ENCODE data around the gene SH3RF3. TPM values are rescaled to one million over a fixed set of nuclear protein-coding genes. Genes with fewer than 3 reads are reported as not detected.

Gene SH3RF3
- total RNA-seq, 1 experiment from 2014 or later: 4.9 TPM

DNA sequence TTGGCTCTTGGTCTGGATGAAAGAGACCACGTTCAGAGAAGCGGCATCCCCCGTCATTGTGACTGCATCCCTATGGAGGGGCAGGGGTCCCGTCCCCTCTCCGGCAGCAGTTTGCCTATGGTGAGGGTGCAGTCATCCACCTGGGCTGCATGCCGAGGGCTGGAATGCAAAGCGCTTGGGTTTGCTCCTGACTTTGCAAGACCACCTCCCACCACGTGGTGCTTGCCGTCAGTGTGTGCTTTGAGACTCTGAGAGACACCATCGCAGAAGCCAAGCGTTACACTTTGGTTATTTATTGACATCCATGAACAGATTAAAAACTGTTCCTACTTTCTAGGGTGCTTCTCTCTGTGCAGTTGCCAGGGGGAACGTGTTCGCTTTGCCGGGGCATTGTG lies 59.5 kb downstream of the SH3RF3 start:
- in situ Hi-C loops (cut with HindIII; ENCODE audit: low pct_unique_long_range_greater_than_20kb, low sequenced_read_pairs): no loop called here
- ATAC-seq: no peak

DNA sequence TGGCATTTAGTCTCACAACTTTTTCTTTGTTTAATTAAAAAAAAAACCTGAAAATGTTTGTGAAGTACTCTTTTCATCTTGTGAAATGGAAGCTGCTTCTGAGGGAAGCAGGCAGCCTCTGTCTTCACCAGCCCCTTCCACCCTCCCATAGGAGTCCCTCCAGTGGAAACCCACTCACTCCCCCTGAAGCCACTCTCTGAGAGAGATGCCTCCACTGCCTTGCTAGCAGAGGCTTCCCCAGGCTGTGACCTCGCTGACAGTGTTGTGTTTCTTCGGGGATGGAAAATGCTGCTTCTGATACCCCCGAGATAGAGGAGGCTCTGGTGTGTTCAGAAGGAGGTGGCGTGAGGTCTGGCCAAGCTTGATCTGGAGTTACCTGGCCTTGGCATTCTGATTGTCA lies 59.9 kb downstream of the SH3RF3 start:
- BruUV-seq (replicated peaks): no TSS peak
- in situ Hi-C loops (cut with HindIII; ENCODE audit: low pct_unique_long_range_greater_than_20kb, low sequenced_read_pairs): no loop called here
- intact Hi-C loops (cut with micrococcal nuclease; ENCODE audit: unreplicated experiment): no loop called here
- DNase-seq (ENCODE audit: low read depth, low spot score) (no peak), ATAC-seq (no peak)
- H3K4me1 ChIP-seq (ENCODE audit: control insufficient read depth, insufficient read depth, low read length): peaks cover 8% of the 10 kb centered on the region; the same call in 1 of the 2 replicates
- TF ChIP-seq TCF7L2 (IDR thresholded peaks at IDR 0.05; ENCODE audit: low read depth, low read length): no peak
- TF ChIP-seq, protein P1, sequence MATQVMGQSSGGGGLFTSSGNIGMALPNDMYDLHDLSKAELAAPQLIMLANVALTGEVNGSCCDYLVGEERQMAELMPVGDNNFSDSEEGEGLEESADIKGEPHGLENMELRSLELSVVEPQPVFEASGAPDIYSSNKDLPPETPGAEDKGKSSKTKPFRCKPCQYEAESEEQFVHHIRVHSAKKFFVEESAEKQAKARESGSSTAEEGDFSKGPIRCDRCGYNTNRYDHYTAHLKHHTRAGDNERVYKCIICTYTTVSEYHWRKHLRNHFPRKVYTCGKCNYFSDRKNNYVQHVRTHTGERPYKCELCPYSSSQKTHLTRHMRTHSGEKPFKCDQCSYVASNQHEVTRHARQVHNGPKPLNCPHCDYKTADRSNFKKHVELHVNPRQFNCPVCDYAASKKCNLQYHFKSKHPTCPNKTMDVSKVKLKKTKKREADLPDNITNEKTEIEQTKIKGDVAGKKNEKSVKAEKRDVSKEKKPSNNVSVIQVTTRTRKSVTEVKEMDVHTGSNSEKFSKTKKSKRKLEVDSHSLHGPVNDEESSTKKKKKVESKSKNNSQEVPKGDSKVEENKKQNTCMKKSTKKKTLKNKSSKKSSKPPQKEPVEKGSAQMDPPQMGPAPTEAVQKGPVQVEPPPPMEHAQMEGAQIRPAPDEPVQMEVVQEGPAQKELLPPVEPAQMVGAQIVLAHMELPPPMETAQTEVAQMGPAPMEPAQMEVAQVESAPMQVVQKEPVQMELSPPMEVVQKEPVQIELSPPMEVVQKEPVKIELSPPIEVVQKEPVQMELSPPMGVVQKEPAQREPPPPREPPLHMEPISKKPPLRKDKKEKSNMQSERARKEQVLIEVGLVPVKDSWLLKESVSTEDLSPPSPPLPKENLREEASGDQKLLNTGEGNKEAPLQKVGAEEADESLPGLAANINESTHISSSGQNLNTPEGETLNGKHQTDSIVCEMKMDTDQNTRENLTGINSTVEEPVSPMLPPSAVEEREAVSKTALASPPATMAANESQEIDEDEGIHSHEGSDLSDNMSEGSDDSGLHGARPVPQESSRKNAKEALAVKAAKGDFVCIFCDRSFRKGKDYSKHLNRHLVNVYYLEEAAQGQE (IDR thresholded peaks at IDR 0.05; ENCODE audit: insufficient read depth in 1 of 2, low read depth in 2 of 2, low read length in 1 of 2): no peak
- ChIA-PET CTCF (no interaction called here), POLR2A (no interaction called here)
- H3K9me3 ChIP-seq (ENCODE audit: control insufficient read depth, insufficient read depth, low read depth, low read length): no peaks in the 10 kb centered on the region
- H3K27me3 ChIP-seq (ENCODE audit: control insufficient read depth, insufficient read depth, low read length): peaks cover 2% of the 10 kb centered on the region; the same call in 1 of the 2 replicates
- H3K36me3 ChIP-seq (ENCODE audit: control insufficient read depth, insufficient read depth, low read length): no peaks in the 10 kb centered on the region
- no peak overlapping the region for H3K4me3 ChIP-seq (ENCODE audit: low read depth in 2 of 2, low read length in 2 of 2)
- no peak overlapping the region for H3K27ac ChIP-seq (ENCODE audit: low read length)

More for the DNA sequence above, 59.5 kb downstream of the SH3RF3 start:
- intact Hi-C loops (cut with micrococcal nuclease; ENCODE audit: unreplicated experiment): no loop called here
- CTCF ChIA-PET: no interaction called here
- Histone ChIP-seq H3K27ac (ENCODE audit: low read length) (no peak overlapping the region), H3K9me3 (ENCODE audit: control insufficient read depth, insufficient read depth, low read depth, low read length) (no peaks in the 10 kb centered on the region), H3K4me1 (ENCODE audit: control insufficient read depth, insufficient read depth, low read length) (peaks cover 8% of the 10 kb centered on the region; the same call in 1 of the 2 replicates), H3K36me3 (ENCODE audit: control insufficient read depth, insufficient read depth, low read length) (no peaks in the 10 kb centered on the region), H3K4me3 (ENCODE audit: low read depth in 2 of 2, low read length in 2 of 2) (no peak overlapping the region), H3K27me3 (ENCODE audit: control insufficient read depth, insufficient read depth, low read length) (peaks cover 2% of the 10 kb centered on the region; the same call in 1 of the 2 replicates)
- no TSS peak for BruUV-seq (replicated peaks)
- no peak for TF ChIP-seq POLR2AphosphoS5 (IDR thresholded peaks at IDR 0.05; ENCODE audit: low read depth, low read length)
- TF ChIP-seq TCF7L2 (IDR thresholded peaks at IDR 0.05; ENCODE audit: low read depth, low read length): no peak
- TF ChIP-seq, protein P1 (IDR thresholded peaks at IDR 0.05; ENCODE audit: insufficient read depth in 1 of 2, low read depth in 2 of 2, low read length in 1 of 2): no peak
- TF ChIP-seq SIN3A (IDR thresholded peaks at IDR 0.05; ENCODE audit: borderline replicate concordance, insufficient read depth, low read depth, low read length): no peak
- TF ChIP-seq, protein P2, sequence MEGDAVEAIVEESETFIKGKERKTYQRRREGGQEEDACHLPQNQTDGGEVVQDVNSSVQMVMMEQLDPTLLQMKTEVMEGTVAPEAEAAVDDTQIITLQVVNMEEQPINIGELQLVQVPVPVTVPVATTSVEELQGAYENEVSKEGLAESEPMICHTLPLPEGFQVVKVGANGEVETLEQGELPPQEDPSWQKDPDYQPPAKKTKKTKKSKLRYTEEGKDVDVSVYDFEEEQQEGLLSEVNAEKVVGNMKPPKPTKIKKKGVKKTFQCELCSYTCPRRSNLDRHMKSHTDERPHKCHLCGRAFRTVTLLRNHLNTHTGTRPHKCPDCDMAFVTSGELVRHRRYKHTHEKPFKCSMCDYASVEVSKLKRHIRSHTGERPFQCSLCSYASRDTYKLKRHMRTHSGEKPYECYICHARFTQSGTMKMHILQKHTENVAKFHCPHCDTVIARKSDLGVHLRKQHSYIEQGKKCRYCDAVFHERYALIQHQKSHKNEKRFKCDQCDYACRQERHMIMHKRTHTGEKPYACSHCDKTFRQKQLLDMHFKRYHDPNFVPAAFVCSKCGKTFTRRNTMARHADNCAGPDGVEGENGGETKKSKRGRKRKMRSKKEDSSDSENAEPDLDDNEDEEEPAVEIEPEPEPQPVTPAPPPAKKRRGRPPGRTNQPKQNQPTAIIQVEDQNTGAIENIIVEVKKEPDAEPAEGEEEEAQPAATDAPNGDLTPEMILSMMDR (IDR thresholded peaks at IDR 0.05): no peak
- no peak for DNase-seq (ENCODE audit: low read depth, low spot score)
- POLR2A ChIA-PET: no interaction called here

All from Panc1 (cell line).